Measurements from ENCODE around the gene CTNNA3. TPM values are rescaled to one million over a fixed set of nuclear protein-coding genes. Genes with fewer than 3 reads are reported as not detected.

CTNNA3 gene
- total RNA-seq, 2 donors from 2014 or later = 20.3 to 23.8 TPM

DNA sequence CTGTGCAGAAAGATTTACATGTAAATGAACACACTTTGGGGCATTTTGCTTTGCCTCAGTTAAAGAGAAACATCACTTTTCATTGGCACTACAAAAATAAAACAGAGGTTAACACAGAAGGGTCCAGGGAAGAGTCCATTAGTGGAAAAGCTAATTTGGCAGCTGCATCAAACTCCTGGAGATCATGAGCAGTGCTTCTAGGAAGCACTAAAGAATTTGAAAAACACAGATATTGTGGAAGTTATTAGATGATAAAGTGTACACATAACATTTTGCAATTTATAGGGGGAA is 608.9 kb downstream of the CTNNA3 start:
- no peak overlapping the region for H3K4me3 ChIP-seq
- TF ChIP-seq, protein P1, sequence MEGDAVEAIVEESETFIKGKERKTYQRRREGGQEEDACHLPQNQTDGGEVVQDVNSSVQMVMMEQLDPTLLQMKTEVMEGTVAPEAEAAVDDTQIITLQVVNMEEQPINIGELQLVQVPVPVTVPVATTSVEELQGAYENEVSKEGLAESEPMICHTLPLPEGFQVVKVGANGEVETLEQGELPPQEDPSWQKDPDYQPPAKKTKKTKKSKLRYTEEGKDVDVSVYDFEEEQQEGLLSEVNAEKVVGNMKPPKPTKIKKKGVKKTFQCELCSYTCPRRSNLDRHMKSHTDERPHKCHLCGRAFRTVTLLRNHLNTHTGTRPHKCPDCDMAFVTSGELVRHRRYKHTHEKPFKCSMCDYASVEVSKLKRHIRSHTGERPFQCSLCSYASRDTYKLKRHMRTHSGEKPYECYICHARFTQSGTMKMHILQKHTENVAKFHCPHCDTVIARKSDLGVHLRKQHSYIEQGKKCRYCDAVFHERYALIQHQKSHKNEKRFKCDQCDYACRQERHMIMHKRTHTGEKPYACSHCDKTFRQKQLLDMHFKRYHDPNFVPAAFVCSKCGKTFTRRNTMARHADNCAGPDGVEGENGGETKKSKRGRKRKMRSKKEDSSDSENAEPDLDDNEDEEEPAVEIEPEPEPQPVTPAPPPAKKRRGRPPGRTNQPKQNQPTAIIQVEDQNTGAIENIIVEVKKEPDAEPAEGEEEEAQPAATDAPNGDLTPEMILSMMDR (IDR thresholded peaks at IDR 0.05) = no peak
- peak overlapping the region in 1 of 2 donors; percentile 55 for H3K27ac ChIP-seq
- H3K9me3 ChIP-seq = no peaks in the 10 kb centered on the region
- H3K36me3 ChIP-seq = no peaks in the 10 kb centered on the region
- no peaks in the 10 kb centered on the region for H3K27me3 ChIP-seq
- H3K4me1 ChIP-seq = no peaks in the 10 kb centered on the region
- DNase-seq (ENCODE audit: low spot score) = no peak

DNA sequence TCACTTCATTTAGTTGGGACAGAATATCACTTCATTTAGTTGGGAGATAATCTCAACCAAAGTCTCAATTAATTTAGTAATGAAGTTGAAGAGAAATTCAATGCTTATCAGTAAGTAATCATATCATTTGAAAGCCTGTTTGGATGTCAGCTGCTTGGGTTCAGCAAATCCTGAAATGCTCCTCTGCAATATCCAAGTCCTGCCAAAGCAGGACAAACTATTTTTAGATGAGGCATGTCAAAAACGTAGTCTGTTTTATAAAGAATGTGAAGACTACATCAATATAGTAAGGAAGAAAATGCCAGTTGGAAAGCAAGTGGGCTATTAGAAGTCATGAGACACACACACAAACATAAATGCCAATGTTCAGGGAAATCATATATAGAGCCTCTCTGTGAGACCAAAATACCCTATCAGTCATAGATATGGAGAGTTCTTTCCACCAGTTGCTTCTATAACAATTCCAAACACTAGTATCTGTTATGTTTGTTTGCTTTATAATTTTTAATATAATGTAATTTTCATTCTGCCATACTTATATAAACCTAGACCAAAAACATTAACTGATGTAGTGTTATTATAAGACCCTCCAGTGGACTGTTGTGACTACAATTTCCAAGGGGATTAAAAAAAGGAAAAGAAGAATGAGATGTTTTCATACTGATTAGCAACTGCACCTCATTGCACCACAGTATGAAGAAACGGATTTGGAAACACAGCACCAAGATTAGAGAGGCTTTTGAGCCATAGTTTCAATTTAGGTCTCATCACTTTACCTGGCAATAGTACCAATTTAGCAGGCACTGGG is 609.5 kb downstream of the CTNNA3 start:
- DNase-seq (ENCODE audit: low spot score) = no peak
- Histone ChIP-seq H3K27me3 (no peaks in the 10 kb centered on the region), H3K27ac (peak overlapping the region in 1 of 2 donors; percentile 55), H3K4me1 (no peaks in the 10 kb centered on the region), H3K9me3 (no peaks in the 10 kb centered on the region), H3K4me3 (no peak overlapping the region), H3K36me3 (no peaks in the 10 kb centered on the region)
- TF ChIP-seq, protein P1 (IDR thresholded peaks at IDR 0.05) = no peak

DNA sequence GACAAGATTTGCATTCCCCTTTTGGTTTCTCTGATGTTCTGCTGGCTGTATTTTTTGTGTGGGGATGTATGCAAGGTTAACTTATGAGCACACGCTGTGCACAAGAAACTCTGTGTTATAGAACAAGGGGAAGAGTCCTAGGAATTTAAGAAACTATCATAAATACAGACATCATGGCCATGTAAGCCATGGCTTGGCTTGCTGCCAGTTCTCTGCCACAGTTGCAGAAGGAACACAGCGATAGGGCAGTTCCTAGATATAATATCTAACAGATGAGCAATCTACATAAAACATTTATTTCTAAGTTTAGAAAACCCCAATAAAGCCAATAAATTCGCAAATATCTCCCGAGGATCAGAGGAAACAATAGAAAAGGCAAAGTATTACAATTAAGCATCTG is 616.9 kb downstream of the CTNNA3 start:
- Histone ChIP-seq H3K4me3 (no peak overlapping the region), H3K36me3 (no peaks in the 10 kb centered on the region), H3K9me3 (no peaks in the 10 kb centered on the region), H3K27ac (no peak overlapping the region), H3K4me1 (no peaks in the 10 kb centered on the region), H3K27me3 (no peaks in the 10 kb centered on the region)
- DNase-seq (ENCODE audit: low spot score) = no peak
- TF ChIP-seq, protein P1 (IDR thresholded peaks at IDR 0.05) = no peak

DNA sequence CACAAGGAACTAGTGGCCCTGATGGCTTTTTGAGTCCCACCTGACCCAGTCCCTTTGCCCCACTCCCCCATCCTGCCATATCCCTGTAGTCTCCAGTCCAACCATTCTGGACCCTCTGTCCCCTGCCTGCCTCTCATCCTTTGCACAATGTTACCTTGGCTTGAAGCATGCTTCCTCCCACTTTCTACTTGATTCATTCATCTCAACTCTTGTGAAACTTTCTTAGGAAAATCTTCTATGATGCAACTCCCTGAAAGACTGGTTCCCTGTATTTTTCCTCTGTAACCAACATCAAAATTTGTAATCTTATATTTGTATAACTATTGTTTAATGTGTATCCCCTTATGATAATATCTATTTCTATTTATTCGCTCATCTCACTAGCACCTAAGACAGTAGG is 618.6 kb downstream of the CTNNA3 start:
- TF ChIP-seq, protein P1 (IDR thresholded peaks at IDR 0.05) = no peak

DNA sequence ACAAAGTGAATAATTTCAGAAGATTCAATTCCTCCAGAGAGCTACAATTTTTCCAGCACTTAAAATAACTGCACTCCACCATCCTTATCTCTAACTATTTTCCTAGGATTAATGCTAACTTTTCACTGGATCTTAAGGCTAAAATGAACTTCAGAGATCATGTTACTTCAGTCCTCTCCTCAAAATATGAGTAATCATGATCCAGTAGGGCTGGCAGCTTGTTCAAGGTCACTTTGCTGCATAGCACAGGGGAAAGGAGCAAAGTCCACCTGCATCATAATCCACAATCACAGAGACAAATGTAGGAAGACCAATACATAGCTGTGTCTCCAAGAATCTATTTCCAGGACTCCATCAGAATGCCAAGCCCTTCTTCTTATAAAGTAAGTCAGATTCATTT is 619.9 kb downstream of the CTNNA3 start:
- no peak for DNase-seq (ENCODE audit: low spot score)
- H3K27ac ChIP-seq = peak overlapping the region in 1 of 2 donors; percentile 64
- H3K4me1 ChIP-seq = no peaks in the 10 kb centered on the region
- no peaks in the 10 kb centered on the region for H3K36me3 ChIP-seq
- no peak overlapping the region for H3K4me3 ChIP-seq
- no peaks in the 10 kb centered on the region for H3K27me3 ChIP-seq
- no peaks in the 10 kb centered on the region for H3K9me3 ChIP-seq
- TF ChIP-seq, protein P1 (IDR thresholded peaks at IDR 0.05) = no peak

More for the DNA sequence above, 618.6 kb downstream of the CTNNA3 start:
- Histone ChIP-seq H3K36me3 (no peaks in the 10 kb centered on the region), H3K4me1 (no peaks in the 10 kb centered on the region), H3K27ac (no peak overlapping the region), H3K4me3 (no peak overlapping the region), H3K9me3 (no peaks in the 10 kb centered on the region), H3K27me3 (no peaks in the 10 kb centered on the region)
- DNase-seq (ENCODE audit: low spot score) = no peak

DNA sequence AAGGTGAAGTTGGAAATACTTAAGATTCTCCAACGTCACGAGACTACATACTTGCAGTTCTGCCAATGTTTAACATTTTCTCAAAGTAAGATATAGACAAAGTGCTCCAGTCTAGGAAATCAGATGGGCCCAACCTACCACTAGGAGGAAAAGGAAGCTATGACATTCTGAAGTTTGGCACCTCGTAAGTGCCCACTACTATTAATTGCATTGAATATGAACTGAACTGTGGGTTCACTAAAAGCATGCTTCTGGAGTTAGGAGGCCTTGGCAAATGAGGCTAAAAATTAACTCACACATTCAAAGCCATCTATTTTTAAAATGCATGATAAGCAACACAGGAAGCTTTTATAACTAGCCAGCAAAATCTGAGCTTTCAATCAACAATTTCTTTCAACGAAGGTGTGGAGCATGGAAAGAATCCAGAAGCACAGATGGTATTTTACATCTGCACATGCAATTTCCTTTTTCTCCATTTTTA is 620.5 kb downstream of the CTNNA3 start:
- TF ChIP-seq, protein P1 (IDR thresholded peaks at IDR 0.05) = no peak
- Histone ChIP-seq H3K9me3 (no peaks in the 10 kb centered on the region), H3K36me3 (no peaks in the 10 kb centered on the region), H3K27me3 (no peaks in the 10 kb centered on the region), H3K27ac (peak overlapping the region in 1 of 2 donors; percentile 64), H3K4me3 (no peak overlapping the region), H3K4me1 (no peaks in the 10 kb centered on the region)
- no peak for DNase-seq (ENCODE audit: low spot score)

Data from right atrium auricular region (tissue), 2 donors.